Posterior vena cava (tissue), 2 donors: Measurements from ENCODE around the gene OR51D1. TPM values are rescaled to one million over a fixed set of nuclear protein-coding genes. Genes with fewer than 3 reads are reported as not detected.

ENCODE experiments used
- total RNA-seq, 2 donors: library from RNA; stranded (reverse); fragmentation: NEBNext Ultra II Directional; extraction: Animal tissue kit (Norgen Biotek cat#: 25700); gene quantifications; one replicate each; pipeline ENCODE4 v1.2.1, GENCODE V29; 2021
- donor health status: DM: yes; HTN: yes; CAD: no.
- donor health status: DM: yes; HTN: yes; CAD: no.

The OR51D1 gene
- total RNA-seq, 2 donors from 2014 or later, result not detected

Other genes starting within 250 kb of the OR51D1 start
- gene TRIM21, start 243.8 kb upstream of the OR51D1 start, total RNA-seq, result 10 to 100 TPM; 11.7 to 13.8 TPM
- not detected for gene OR52K2, start 188.2 kb upstream of the OR51D1 start, total RNA-seq
- gene OR52K1, start 154.8 kb upstream of the OR51D1 start, total RNA-seq, result not detected
- gene OR52M1, start 92.3 kb upstream of the OR51D1 start, total RNA-seq, result not detected
- not detected for gene OR52I2, start 55.7 kb upstream of the OR51D1 start, total RNA-seq
- not detected for gene OR52I1, start 43.4 kb upstream of the OR51D1 start, total RNA-seq
- 1 to 10 TPM; 6.2 to 6.3 TPM for gene TRIM68, start 29.2 kb upstream of the OR51D1 start, total RNA-seq
- 1 to 10 TPM in 1 of 2 donors, under 1 TPM in 1; 0.67 to 1.0 TPM for gene OR51E1, start 6.5 kb downstream of the OR51D1 start, total RNA-seq
- under 1 TPM; 0.23 to 0.57 TPM for gene OR51E2, start 60.4 kb downstream of the OR51D1 start, total RNA-seq
- not detected for gene MMP26, start 67.3 kb downstream of the OR51D1 start, total RNA-seq
- gene OR51F1, start 132.5 kb downstream of the OR51D1 start, total RNA-seq, result not detected
- gene OR52R1, start 166.9 kb downstream of the OR51D1 start, total RNA-seq, result not detected
- not detected for gene OR51F2, start 183.8 kb downstream of the OR51D1 start, total RNA-seq
- gene OR51S1, start 211.7 kb downstream of the OR51D1 start, total RNA-seq, result not detected
- gene OR51T1, start 244.4 kb downstream of the OR51D1 start, total RNA-seq, result not detected